C4-2B (cell line): Measurements from ENCODE around the gene TRPM1.

ENCODE experiments used
- CTCF ChIP-seq: fragments of 450-650 bp; conservative IDR thresholded peaks from 2 replicates; pipeline ENCODE4 v1.5.1; 2017; ENCODE audit warnings: mild to moderate bottlenecking
- ZFX ChIP-seq: fragments of 450-650 bp; IDR thresholded peaks from 2 replicates; pipeline ENCODE4 v1.6.1; 2017

DNA sequence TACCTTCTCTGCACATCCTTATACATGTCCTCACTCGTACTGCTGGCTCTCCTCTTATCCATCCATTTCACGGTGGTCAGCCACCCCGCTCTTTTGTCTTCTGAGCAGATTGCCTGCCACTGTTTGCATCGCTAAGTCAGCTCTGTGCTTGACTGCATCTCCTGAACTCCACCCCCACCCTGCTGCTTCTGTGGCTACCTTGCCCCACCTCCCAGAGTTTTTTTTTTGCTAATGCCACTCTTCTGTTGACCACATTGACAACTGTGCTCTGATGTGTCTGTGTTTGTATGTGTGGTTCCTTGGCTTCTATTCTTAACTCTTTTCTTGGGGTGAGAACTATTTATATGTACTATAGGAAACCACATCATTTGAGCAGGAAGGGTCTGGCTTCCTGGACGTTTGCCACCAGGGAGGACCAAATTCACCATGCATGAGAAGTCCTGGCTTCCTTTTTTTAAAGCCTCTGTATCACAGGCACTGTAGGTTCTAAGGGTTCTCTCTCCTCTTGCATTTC is 97.2 kb downstream of the TRPM1 start:
- no peak for TF ChIP-seq CTCF
- no peak for TF ChIP-seq ZFX
